Mesothelial cell of epicardium (in vitro differentiated cells): ENCODE measurements around the gene LASP1. TPM values are rescaled to one million over a fixed set of nuclear protein-coding genes. Genes with fewer than 3 reads are reported as not detected.
"Not testable (repeated sequence)": the region's sequence is repeated elsewhere in the genome, so short reads cannot be mapped to it uniquely, and the experiment has no call there.

Experiments
- DNase-seq, 2 experiments: peaks; one replicate each; pipeline ENCODE4 v3.0.0; 2021; ENCODE audit warnings: low spot score in 2 of 2; ENCODE audit not compliant: unreplicated experiment in 2 of 2
- H3K27ac Mint-ChIP-seq: 2 replicates; pipeline ENCODE4 v1.8.0; 2021; ENCODE audit warnings: mixed read lengths
- H3K27me3 Mint-ChIP-seq: 2 replicates; pipeline ENCODE4 v1.8.0; 2021; ENCODE audit warnings: low read depth, mixed read lengths
- H3K36me3 Mint-ChIP-seq: 2 replicates; pipeline ENCODE4 v1.8.0; 2021; ENCODE audit warnings: mixed read lengths
- H3K4me1 Mint-ChIP-seq: 2 replicates; pipeline ENCODE4 v1.8.0; 2021; ENCODE audit warnings: mixed read lengths
- H3K4me3 Mint-ChIP-seq: 2 replicates; pipeline ENCODE4 v1.8.0; 2021; ENCODE audit warnings: mild to moderate bottlenecking, moderate library complexity, mixed read lengths
- H3K9me3 Mint-ChIP-seq: 2 replicates; pipeline ENCODE4 v1.8.0; 2021; ENCODE audit warnings: mixed read lengths
- CTCF ChIP-seq: fragments of 200-600 bp; sonication (generic); IDR thresholded peaks from one replicate; pipeline ENCODE4 v1.5.0; 2021; ENCODE audit warnings: antibody characterized with exemption; ENCODE audit not compliant: unreplicated experiment
- total RNA-seq: library from RNA; stranded (reverse); gene quantifications from 3 replicates; pipeline ENCODE4 v1.2.1, GENCODE V29; 2021

Gene LASP1
- total RNA-seq, 1 donor from 2014 or later: 144 TPM

DNA sequence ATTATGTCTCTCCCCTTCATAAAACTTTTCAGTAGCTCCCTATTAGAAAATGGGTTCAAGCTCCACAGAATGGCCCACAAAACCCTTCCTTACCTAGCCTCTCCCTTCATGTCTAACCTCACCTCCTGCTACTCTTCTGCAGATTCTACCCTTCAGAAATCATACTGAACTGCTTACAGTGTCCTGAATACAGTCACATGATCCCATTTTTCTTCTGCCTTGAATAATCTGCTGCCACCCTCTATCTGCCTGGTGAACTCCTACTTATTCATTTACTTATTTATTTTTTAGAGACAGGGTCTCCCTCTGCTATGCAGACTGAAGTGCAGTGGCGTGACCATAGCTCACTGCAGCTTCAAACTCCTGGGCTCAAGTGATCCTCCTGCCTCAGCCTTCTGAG is 70.5 kb downstream of the LASP1 start:
- Mint-ChIP-seq H3K9me3 (no peaks in the 10 kb centered on the region), H3K27ac (no peak overlapping the region), H3K36me3 (no peaks in the 10 kb centered on the region), H3K4me3 (no peak overlapping the region), H3K4me1 (peaks cover 4% of the 10 kb centered on the region), H3K27me3 (peaks cover 6% of the 10 kb centered on the region)
- no peak for DNase-seq
- TF ChIP-seq CTCF: no peak

GRCh38 chr17:38942696-38943334 is 73.0 kb downstream of the LASP1 start:
- TF ChIP-seq CTCF: no peak
- H3K36me3 Mint-ChIP-seq: no peaks in the 10 kb centered on the region
- H3K9me3 Mint-ChIP-seq: no peaks in the 10 kb centered on the region
- no peak overlapping the region for H3K4me3 Mint-ChIP-seq
- H3K4me1 Mint-ChIP-seq: peaks cover 4% of the 10 kb centered on the region
- no peak overlapping the region for H3K27ac Mint-ChIP-seq
- H3K27me3 Mint-ChIP-seq: no peaks in the 10 kb centered on the region
- DNase-seq: no peak

- no peaks in the 10 kb centered on the region for H3K9me3 Mint-ChIP-seq
- peaks cover 4% of the 10 kb centered on the region for H3K4me1 Mint-ChIP-seq
- H3K4me3 Mint-ChIP-seq: no peak overlapping the region
- DNase-seq: no peak
- H3K27me3 Mint-ChIP-seq: no peaks in the 10 kb centered on the region
- no peaks in the 10 kb centered on the region for H3K36me3 Mint-ChIP-seq
- no peak for TF ChIP-seq CTCF
- no peak overlapping the region for H3K27ac Mint-ChIP-seq
These were observed 73.7 kb downstream of the LASP1 start for GRCh38 chr17:38943607-38944006.

DNA sequence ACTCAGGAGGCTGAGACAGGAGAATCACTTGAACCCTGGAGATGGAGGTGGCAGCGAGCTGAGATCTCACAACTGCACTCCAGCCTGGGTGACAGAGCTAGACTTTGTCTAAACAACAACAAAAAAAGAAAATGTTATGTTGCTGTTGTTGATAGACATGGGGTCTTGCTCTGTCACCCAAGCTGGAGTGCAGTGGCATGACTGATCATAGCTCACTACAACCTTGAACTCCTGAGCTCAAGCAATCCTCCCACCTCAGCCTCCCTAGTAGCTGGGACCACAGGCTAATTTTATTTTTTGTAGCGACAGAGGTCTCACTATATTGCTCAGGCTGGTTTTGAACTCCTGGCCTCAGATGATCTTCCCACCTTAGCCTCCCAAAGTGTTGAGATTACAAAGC is 77.3 kb downstream of the LASP1 start:
- Mint-ChIP-seq H3K27ac (no peak overlapping the region), H3K4me1 (no peaks in the 10 kb centered on the region), H3K9me3 (no peaks in the 10 kb centered on the region), H3K36me3 (no peaks in the 10 kb centered on the region), H3K27me3 (no peaks in the 10 kb centered on the region), H3K4me3 (no peak overlapping the region)
- DNase-seq: no peak
- TF ChIP-seq CTCF: no peak

GRCh38 chr17:38953800-38954199 is 83.9 kb downstream of the LASP1 start:
- not testable (repeated sequence) for H3K9me3 Mint-ChIP-seq, DNase-seq, H3K27me3 Mint-ChIP-seq, H3K36me3 Mint-ChIP-seq, H3K27ac Mint-ChIP-seq, H3K4me3 Mint-ChIP-seq
- peaks cover 11% of the 10 kb centered on the region for H3K4me1 Mint-ChIP-seq

DNA sequence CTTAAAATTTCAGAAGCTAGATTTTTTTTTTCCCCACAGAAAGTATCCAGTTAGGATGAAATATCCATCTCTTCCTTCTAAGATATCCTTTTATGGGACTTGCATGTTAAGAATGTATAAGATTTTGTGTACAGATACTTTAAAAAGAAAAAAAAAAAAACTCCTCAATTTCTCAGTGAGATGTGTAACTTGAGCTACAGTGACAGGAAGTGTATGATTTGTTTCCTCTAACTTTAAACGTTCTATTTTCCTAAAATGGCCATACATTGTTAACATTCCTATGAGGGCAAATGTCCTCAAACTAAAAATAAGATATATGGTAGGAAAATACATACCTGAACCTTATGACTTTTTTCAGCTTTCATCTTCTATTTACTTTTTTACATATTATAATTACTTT is 88.5 kb downstream of the LASP1 start:
- no peak for TF ChIP-seq CTCF
- H3K27ac Mint-ChIP-seq: peak overlapping the region; percentile 98
- no peaks in the 10 kb centered on the region for H3K27me3 Mint-ChIP-seq
- no peaks in the 10 kb centered on the region for H3K9me3 Mint-ChIP-seq
- peaks cover 29% of the 10 kb centered on the region for H3K4me1 Mint-ChIP-seq
- no peak for DNase-seq
- H3K36me3 Mint-ChIP-seq: no peaks in the 10 kb centered on the region
- no peak overlapping the region for H3K4me3 Mint-ChIP-seq
